Measurements from ENCODE around the gene SNAPIN. TPM values are rescaled to one million over a fixed set of nuclear protein-coding genes. Genes with fewer than 3 reads are reported as not detected.

SNAPIN gene, protein sequence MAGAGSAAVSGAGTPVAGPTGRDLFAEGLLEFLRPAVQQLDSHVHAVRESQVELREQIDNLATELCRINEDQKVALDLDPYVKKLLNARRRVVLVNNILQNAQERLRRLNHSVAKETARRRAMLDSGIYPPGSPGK
- total RNA-seq, result 10 to 100 TPM; 53.9 to 72.0 (median 58.5) TPM
- 100 to 1,000 TPM in 1 of 3 donors, 10 to 100 TPM in 2; 51.7 to 102 (median 60.4) TPM for polyA plus RNA-seq
- long read RNA-seq, donor 1, transcript SNAPIN-201 (4 exons, 1,030 nt), result major isoform, 64 of 73 reads
- long read RNA-seq, donor 1, partial matches to known transcripts, result 0 of 73 reads
- long read RNA-seq, donor 1, other reads (novel, unspliced or antisense), result 7 of 73 reads
- long read RNA-seq, donor 2, transcript SNAPIN-201 (4 exons, 1,030 nt), result major isoform, 114 of 126 reads
- long read RNA-seq, donor 2, partial matches to known transcripts, result 0 of 126 reads
- long read RNA-seq, donor 2, other reads (novel, unspliced or antisense), result 9 of 126 reads

DNA sequence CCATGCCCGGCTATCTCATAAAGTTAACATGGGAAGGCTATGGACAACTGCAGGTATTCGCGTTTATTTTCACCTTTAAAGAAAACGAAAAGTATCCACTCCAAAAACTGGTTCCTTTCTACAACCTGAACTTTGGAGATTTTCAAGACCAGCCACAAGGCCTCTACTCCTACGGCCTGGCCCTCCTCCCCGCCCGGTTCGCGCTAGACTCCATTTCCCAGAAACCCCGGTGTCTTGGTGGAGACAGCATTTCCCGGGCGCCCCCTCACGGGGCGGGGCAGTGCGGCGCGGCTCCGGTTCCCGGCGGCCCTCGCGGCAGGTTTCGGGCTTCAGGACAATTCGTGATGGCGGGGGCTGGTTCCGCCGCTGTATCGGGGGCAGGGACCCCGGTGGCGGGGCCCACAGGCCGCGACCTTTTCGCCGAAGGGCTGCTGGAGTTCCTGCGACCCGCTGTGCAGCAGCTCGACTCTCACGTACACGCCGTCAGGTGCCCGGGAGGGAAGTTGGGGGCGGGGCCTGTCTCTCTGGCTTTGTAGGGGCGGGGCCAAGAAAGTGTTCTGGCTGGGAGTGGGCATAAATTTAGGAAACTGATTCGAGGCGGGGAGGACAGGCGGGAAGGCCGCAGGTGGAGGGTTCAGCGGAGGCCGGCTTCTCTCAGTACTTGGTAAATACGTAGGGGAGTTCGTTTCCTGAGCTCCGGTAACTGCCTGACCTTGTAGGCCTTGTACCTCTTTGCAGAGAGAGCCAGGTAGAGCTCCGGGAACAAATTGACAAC is at the start of gene SNAPIN:
TSS of gene SNAPIN (plus strand) at position 304 of the 775 bp plus-strand sequence. CDS start at position 345, 41 bp downstream.
- Histone ChIP-seq H3K27me3 (ENCODE audit: insufficient read depth in 3 of 3, low read length in 2 of 3) (no peaks in the 10 kb centered on the region), H3K4me3 (peak within 1 kb of the TSS; percentile 90), H3K4me1 (peaks cover 9% of the 10 kb centered on the region), H3K9me3 (no peaks in the 10 kb centered on the region), H3K36me3 (ENCODE audit: insufficient read depth in 1 of 2, low read depth in 1 of 2) (peaks cover 14 to 44% of the 10 kb centered on the region in 2 donors), H3K27ac (peak within 1 kb of the TSS; percentile 95)
- TF ChIP-seq, protein P1, sequence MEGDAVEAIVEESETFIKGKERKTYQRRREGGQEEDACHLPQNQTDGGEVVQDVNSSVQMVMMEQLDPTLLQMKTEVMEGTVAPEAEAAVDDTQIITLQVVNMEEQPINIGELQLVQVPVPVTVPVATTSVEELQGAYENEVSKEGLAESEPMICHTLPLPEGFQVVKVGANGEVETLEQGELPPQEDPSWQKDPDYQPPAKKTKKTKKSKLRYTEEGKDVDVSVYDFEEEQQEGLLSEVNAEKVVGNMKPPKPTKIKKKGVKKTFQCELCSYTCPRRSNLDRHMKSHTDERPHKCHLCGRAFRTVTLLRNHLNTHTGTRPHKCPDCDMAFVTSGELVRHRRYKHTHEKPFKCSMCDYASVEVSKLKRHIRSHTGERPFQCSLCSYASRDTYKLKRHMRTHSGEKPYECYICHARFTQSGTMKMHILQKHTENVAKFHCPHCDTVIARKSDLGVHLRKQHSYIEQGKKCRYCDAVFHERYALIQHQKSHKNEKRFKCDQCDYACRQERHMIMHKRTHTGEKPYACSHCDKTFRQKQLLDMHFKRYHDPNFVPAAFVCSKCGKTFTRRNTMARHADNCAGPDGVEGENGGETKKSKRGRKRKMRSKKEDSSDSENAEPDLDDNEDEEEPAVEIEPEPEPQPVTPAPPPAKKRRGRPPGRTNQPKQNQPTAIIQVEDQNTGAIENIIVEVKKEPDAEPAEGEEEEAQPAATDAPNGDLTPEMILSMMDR (IDR thresholded peaks at IDR 0.05), result no peak
- DNase-seq, result peak; percentile 93 to 95
- WGBS, 3 donors, result 2% methylated on average over 48 to 53 of the region's 53 CpGs
- ATAC-seq, result peak; percentile 95 to 97 (median 96)
- intact Hi-C loops (cut with DNase I), result no loop called here

DNA sequence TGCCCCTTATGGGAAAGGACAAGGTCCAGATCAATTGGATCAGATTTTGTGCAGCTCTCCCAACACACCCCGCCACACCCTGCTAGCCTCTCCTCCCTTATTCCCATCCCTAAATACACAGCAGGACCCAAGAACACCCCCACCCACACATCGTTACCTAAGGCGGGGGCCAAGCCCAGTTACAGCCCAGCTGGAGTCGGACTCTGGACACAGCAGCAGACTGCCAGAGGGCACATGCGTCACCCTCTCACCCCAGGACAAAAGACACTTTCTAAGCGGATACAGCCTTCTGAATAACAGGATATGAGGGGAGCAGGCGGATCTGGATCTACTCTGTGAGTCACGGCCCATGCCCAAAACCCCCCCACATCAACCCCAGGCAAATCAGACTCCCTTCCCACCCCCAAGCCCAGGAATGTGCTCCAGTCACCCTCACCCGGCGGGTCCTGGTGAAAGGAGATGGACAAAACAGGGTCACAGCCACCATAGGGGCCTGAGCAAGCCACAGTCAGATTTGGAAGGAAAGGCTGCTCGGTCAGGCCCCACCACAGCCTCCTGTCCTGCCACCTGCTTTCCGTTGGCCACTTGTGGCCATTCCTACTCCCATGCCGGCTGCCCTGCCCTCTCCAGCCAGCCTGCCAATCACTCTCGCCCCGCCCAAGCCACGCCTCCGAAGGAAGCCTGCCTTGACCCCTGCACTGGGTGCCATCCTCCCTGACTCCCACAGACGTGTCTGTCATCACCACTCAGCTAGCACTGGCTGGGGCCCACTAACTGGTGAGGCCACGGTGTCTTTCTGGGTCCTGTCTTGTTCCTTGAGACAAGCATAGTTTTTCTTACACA is 49.5 kb upstream of the SNAPIN start:
- Histone ChIP-seq H3K36me3 (ENCODE audit: insufficient read depth in 1 of 2, low read depth in 1 of 2) (peaks cover 0 to 29% of the 10 kb centered on the region in 2 donors), H3K4me3 (peak overlapping the region; percentile 66), H3K9me3 (no peaks in the 10 kb centered on the region), H3K27ac (peak overlapping the region; percentile 81), H3K27me3 (ENCODE audit: insufficient read depth in 3 of 3, low read length in 2 of 3) (no peaks in the 10 kb centered on the region), H3K4me1 (peaks cover 27% of the 10 kb centered on the region)
- ATAC-seq (peak; percentile 79 to 85 (median 82)), DNase-seq (peak; percentile 87 to 90)
- TF ChIP-seq, protein P1 (IDR thresholded peaks at IDR 0.05), result no peak
- intact Hi-C loops (cut with DNase I), result no loop called here
- 30 to 48% (median 42%) methylated on average over 19 of the region's 19 CpGs for WGBS, 3 donors

DNA sequence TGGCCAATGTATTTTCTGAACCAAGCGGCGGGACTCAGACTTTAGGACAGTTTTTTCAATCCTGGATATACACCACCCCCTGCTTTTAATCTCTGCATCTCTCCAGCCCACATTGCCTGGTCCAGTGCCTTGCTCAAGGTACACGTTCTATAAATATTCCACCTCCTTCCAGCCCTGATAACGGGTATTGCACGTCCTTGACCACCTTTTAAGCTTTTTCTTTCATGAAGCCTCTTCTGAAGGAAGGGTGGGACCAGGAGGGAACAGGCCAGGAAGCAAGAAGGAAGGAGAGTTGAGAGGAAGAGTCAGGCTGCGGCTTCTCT is 49.0 kb upstream of the SNAPIN start:
- TF ChIP-seq, protein P1 (IDR thresholded peaks at IDR 0.05), result no peak
- DNase-seq (no peak), ATAC-seq (no peak)
- intact Hi-C loops (cut with DNase I), result no loop called here
- Histone ChIP-seq H3K4me3 (peak overlapping the region; percentile 66), H3K27ac (peak overlapping the region; percentile 81), H3K4me1 (peaks cover 27% of the 10 kb centered on the region), H3K27me3 (ENCODE audit: insufficient read depth in 3 of 3, low read length in 2 of 3) (no peaks in the 10 kb centered on the region), H3K36me3 (ENCODE audit: insufficient read depth in 1 of 2, low read depth in 1 of 2) (peaks cover 0 to 29% of the 10 kb centered on the region in 2 donors), H3K9me3 (no peaks in the 10 kb centered on the region)
- 49 to 70% (median 61%) methylated on average over 6 of the region's 6 CpGs for WGBS, 3 donors

DNA sequence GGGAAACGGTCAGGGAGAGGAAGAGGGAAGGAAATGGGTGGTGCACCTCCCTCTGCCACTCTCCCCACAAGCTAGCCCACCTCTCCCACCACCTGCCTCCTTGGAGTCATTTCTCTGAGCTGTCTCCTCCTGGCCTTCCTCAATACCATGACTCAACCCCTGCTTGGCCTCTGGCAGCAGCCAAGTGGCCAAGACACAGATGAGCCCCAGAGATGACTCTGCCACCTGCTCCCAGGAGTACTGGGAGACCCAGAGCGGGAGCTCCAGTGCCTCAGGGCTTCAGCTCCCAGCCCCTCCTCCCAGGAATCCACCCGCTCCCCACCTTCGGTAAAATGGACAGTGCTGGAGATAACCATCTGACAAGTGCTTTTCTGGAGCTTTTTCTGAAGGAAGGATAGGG is 48.2 kb upstream of the SNAPIN start:
- Histone ChIP-seq H3K4me3 (no peak overlapping the region), H3K4me1 (peaks cover 27% of the 10 kb centered on the region), H3K27ac (peak overlapping the region; percentile 81), H3K27me3 (ENCODE audit: insufficient read depth in 3 of 3, low read length in 2 of 3) (no peaks in the 10 kb centered on the region), H3K36me3 (ENCODE audit: insufficient read depth in 1 of 2, low read depth in 1 of 2) (peaks cover 0 to 25% of the 10 kb centered on the region in 2 donors), H3K9me3 (no peaks in the 10 kb centered on the region)
- TF ChIP-seq, protein P1 (IDR thresholded peaks at IDR 0.05), result no peak
- WGBS, 3 donors, result 57 to 74% (median 60%) methylated on average over 4 of the region's 4 CpGs
- DNase-seq (peak in 1 of 2 donors; percentile 43), ATAC-seq (peak; percentile 37 to 58 (median 42))
- intact Hi-C loops (cut with DNase I), result no loop called here

All from psoas muscle (tissue), 8 donors.